Measurements from ENCODE around the gene MICA.
"Not testable (repeated sequence)": the region's sequence is repeated elsewhere in the genome, so short reads cannot be mapped to it uniquely, and the experiment has no call there.

MICA gene

GRCh38 chr6:31446999-31447789 lies 43.8 kb downstream of the MICA start:
- not testable (repeated sequence) for H2BK15ac ChIP-seq (replicated peaks; ENCODE audit: low read depth); H3K9ac ChIP-seq (ENCODE audit: low read length); H3K56ac ChIP-seq (ENCODE audit: low read length); H3K4me2 ChIP-seq (ENCODE audit: low read length); H3K79me2 ChIP-seq (ENCODE audit: control insufficient read depth, insufficient read depth, low read length); H3K27ac ChIP-seq (ENCODE audit: low read depth, low read length); DNase-seq; H3K27me3 ChIP-seq (ENCODE audit: insufficient read depth, low read length, poor library complexity); H2AK5ac ChIP-seq (ENCODE audit: low read length); H3K4me3 ChIP-seq (ENCODE audit: low read length); H3K4me1 ChIP-seq (ENCODE audit: control insufficient read depth, low read depth, low read length); H3K18ac ChIP-seq (ENCODE audit: low read length); H2BK120ac ChIP-seq (ENCODE audit: low read depth, low read length); H4K5ac ChIP-seq (ENCODE audit: low read length); H3K4ac ChIP-seq (ENCODE audit: low read depth, low read length); H3K36me3 ChIP-seq (ENCODE audit: control insufficient read depth, insufficient read depth, low read length); H2BK5ac ChIP-seq (ENCODE audit: low read length); H3K79me1 ChIP-seq (ENCODE audit: low read length); H4K8ac ChIP-seq (ENCODE audit: low read depth, low read length); H3K23ac ChIP-seq (ENCODE audit: low read length)
- no CpG with 5 or more reads among the region's 6 CpGs for WGBS (ENCODE audit: extremely low coverage, insufficient coverage, low lambda C conversion rate)

- H4K5ac ChIP-seq (ENCODE audit: low read length) = no peak overlapping the region
- no peak overlapping the region for H4K8ac ChIP-seq (ENCODE audit: low read depth, low read length)
- DNase-seq = no peak
- no peak overlapping the region for H3K18ac ChIP-seq (ENCODE audit: low read length)
- H3K36me3 ChIP-seq (ENCODE audit: control insufficient read depth, insufficient read depth, low read length) = no peaks in the 10 kb centered on the region
- no peak overlapping the region for H3K4ac ChIP-seq (ENCODE audit: low read depth, low read length)
- H3K9ac ChIP-seq (ENCODE audit: low read length) = no peak overlapping the region
- H3K23ac ChIP-seq (ENCODE audit: low read length) = no peak overlapping the region
- no peaks in the 10 kb centered on the region for H3K27me3 ChIP-seq (ENCODE audit: insufficient read depth, low read length, poor library complexity)
- H2BK15ac ChIP-seq (replicated peaks; ENCODE audit: low read depth) = no peak overlapping the region
- no peak overlapping the region for H3K4me3 ChIP-seq (ENCODE audit: low read length)
- no peaks in the 10 kb centered on the region for H3K79me1 ChIP-seq (ENCODE audit: low read length)
- no peak overlapping the region for H2BK5ac ChIP-seq (ENCODE audit: low read length)
- H2BK120ac ChIP-seq (ENCODE audit: low read depth, low read length) = no peak overlapping the region
- no peaks in the 10 kb centered on the region for H3K79me2 ChIP-seq (ENCODE audit: control insufficient read depth, insufficient read depth, low read length)
- WGBS (ENCODE audit: extremely low coverage, insufficient coverage, low lambda C conversion rate) = no CpG with 5 or more reads among the region's 4 CpGs
- H3K56ac ChIP-seq (ENCODE audit: low read length) = no peak overlapping the region
- H3K4me1 ChIP-seq (ENCODE audit: control insufficient read depth, low read depth, low read length) = no peaks in the 10 kb centered on the region
- no peak overlapping the region for H3K27ac ChIP-seq (ENCODE audit: low read depth, low read length)
- no peak overlapping the region for H3K4me2 ChIP-seq (ENCODE audit: low read length)
- H2AK5ac ChIP-seq (ENCODE audit: low read length) = no peak overlapping the region
These were observed 47.4 kb downstream of the MICA start for GRCh38 chr6:31450751-31451150.

GRCh38 chr6:31452859-31453258 lies 49.5 kb downstream of the MICA start:
- H3K79me1 ChIP-seq (ENCODE audit: low read length) = no peaks in the 10 kb centered on the region
- H3K4me3 ChIP-seq (ENCODE audit: low read length) = no peak overlapping the region
- no peaks in the 10 kb centered on the region for H3K27me3 ChIP-seq (ENCODE audit: insufficient read depth, low read length, poor library complexity)
- H2BK120ac ChIP-seq (ENCODE audit: low read depth, low read length) = no peak overlapping the region
- no peak overlapping the region for H4K5ac ChIP-seq (ENCODE audit: low read length)
- no peak overlapping the region for H3K18ac ChIP-seq (ENCODE audit: low read length)
- no peak overlapping the region for H3K27ac ChIP-seq (ENCODE audit: low read depth, low read length)
- no peak overlapping the region for H3K56ac ChIP-seq (ENCODE audit: low read length)
- DNase-seq = no peak
- H3K4ac ChIP-seq (ENCODE audit: low read depth, low read length) = no peak overlapping the region
- H2BK15ac ChIP-seq (replicated peaks; ENCODE audit: low read depth) = no peak overlapping the region
- H3K9ac ChIP-seq (ENCODE audit: low read length) = no peak overlapping the region
- no peaks in the 10 kb centered on the region for H3K4me1 ChIP-seq (ENCODE audit: control insufficient read depth, low read depth, low read length)
- no peak overlapping the region for H2BK5ac ChIP-seq (ENCODE audit: low read length)
- no peaks in the 10 kb centered on the region for H3K36me3 ChIP-seq (ENCODE audit: control insufficient read depth, insufficient read depth, low read length)
- H2AK5ac ChIP-seq (ENCODE audit: low read length) = no peak overlapping the region
- H4K8ac ChIP-seq (ENCODE audit: low read depth, low read length) = no peak overlapping the region
- no peak overlapping the region for H3K23ac ChIP-seq (ENCODE audit: low read length)
- H3K79me2 ChIP-seq (ENCODE audit: control insufficient read depth, insufficient read depth, low read length) = no peaks in the 10 kb centered on the region
- H3K4me2 ChIP-seq (ENCODE audit: low read length) = no peak overlapping the region

GRCh38 chr6:31453259-31453658 lies 49.9 kb downstream of the MICA start:
- no peak overlapping the region for H2AK5ac ChIP-seq (ENCODE audit: low read length)
- no peak overlapping the region for H2BK5ac ChIP-seq (ENCODE audit: low read length)
- H3K4me1 ChIP-seq (ENCODE audit: control insufficient read depth, low read depth, low read length) = no peaks in the 10 kb centered on the region
- H3K4me3 ChIP-seq (ENCODE audit: low read length) = no peak overlapping the region
- no peak overlapping the region for H3K4ac ChIP-seq (ENCODE audit: low read depth, low read length)
- H3K79me2 ChIP-seq (ENCODE audit: control insufficient read depth, insufficient read depth, low read length) = no peaks in the 10 kb centered on the region
- H2BK15ac ChIP-seq (replicated peaks; ENCODE audit: low read depth) = no peak overlapping the region
- H3K27me3 ChIP-seq (ENCODE audit: insufficient read depth, low read length, poor library complexity) = no peaks in the 10 kb centered on the region
- H3K18ac ChIP-seq (ENCODE audit: low read length) = no peak overlapping the region
- no peak overlapping the region for H4K5ac ChIP-seq (ENCODE audit: low read length)
- H3K23ac ChIP-seq (ENCODE audit: low read length) = no peak overlapping the region
- WGBS (ENCODE audit: extremely low coverage, insufficient coverage, low lambda C conversion rate) = no CpG with 5 or more reads among the region's 2 CpGs
- H3K4me2 ChIP-seq (ENCODE audit: low read length) = no peak overlapping the region
- DNase-seq = no peak
- no peak overlapping the region for H3K9ac ChIP-seq (ENCODE audit: low read length)
- H3K27ac ChIP-seq (ENCODE audit: low read depth, low read length) = no peak overlapping the region
- no peaks in the 10 kb centered on the region for H3K36me3 ChIP-seq (ENCODE audit: control insufficient read depth, insufficient read depth, low read length)
- no peak overlapping the region for H2BK120ac ChIP-seq (ENCODE audit: low read depth, low read length)
- no peak overlapping the region for H3K56ac ChIP-seq (ENCODE audit: low read length)
- no peak overlapping the region for H4K8ac ChIP-seq (ENCODE audit: low read depth, low read length)
- no peaks in the 10 kb centered on the region for H3K79me1 ChIP-seq (ENCODE audit: low read length)

- H3K9ac ChIP-seq (ENCODE audit: low read length); H3K79me2 ChIP-seq (ENCODE audit: control insufficient read depth, insufficient read depth, low read length); H4K8ac ChIP-seq (ENCODE audit: low read depth, low read length); H3K4me3 ChIP-seq (ENCODE audit: low read length); H3K36me3 ChIP-seq (ENCODE audit: control insufficient read depth, insufficient read depth, low read length); H3K18ac ChIP-seq (ENCODE audit: low read length); H3K79me1 ChIP-seq (ENCODE audit: low read length); H2BK15ac ChIP-seq (replicated peaks; ENCODE audit: low read depth); H3K27me3 ChIP-seq (ENCODE audit: insufficient read depth, low read length, poor library complexity); H3K23ac ChIP-seq (ENCODE audit: low read length); H3K4ac ChIP-seq (ENCODE audit: low read depth, low read length); H3K4me2 ChIP-seq (ENCODE audit: low read length); H3K4me1 ChIP-seq (ENCODE audit: control insufficient read depth, low read depth, low read length); H2BK5ac ChIP-seq (ENCODE audit: low read length); H3K27ac ChIP-seq (ENCODE audit: low read depth, low read length); H4K5ac ChIP-seq (ENCODE audit: low read length); H3K56ac ChIP-seq (ENCODE audit: low read length); DNase-seq; H2AK5ac ChIP-seq (ENCODE audit: low read length); H2BK120ac ChIP-seq (ENCODE audit: low read depth, low read length): not testable (repeated sequence)
- WGBS (ENCODE audit: extremely low coverage, insufficient coverage, low lambda C conversion rate) = no CpG with 5 or more reads among the region's 5 CpGs
These were observed 56.5 kb downstream of the MICA start for GRCh38 chr6:31459864-31460263.

Data from mesendoderm (in vitro differentiated cells).